SU-DHL-6 (cell line): Measurements from ENCODE around the gene STRA8.

Source experiments
- CTCF ChIP-seq: fragments of 200-600 bp; sonication (generic); IDR thresholded peaks from one replicate; pipeline ENCODE4 v1.5.1; 2017; ENCODE audit warnings: antibody characterized with exemption, mild to moderate bottlenecking, low read length, moderate library complexity; ENCODE audit not compliant: insufficient read depth, poor library complexity, severe bottlenecking
- EZH2phosphoT487 ChIP-seq: fragments of 200-600 bp; sonication (generic), shearing (Covaris generic); conservative IDR thresholded peaks from 2 replicates; pipeline ENCODE4 v1.6.1; 2018; ENCODE audit warnings: mild to moderate bottlenecking, antibody characterized with exemption, low read length, moderate library complexity, mixed read lengths

GRCh38 chr7:135215180-135215579 is 18.5 kb upstream of the STRA8 start:
- TF ChIP-seq CTCF (no peak), EZH2phosphoT487 (no peak)
